ENCODE data around the gene POLR1C.
A peak's percentile ranks its signal among the peaks of the same experiment; 100 is the strongest.
"Not testable (repeated sequence)": the region's sequence is repeated elsewhere in the genome, so short reads cannot be mapped to it uniquely, and the experiment has no call there.

The POLR1C gene, protein sequence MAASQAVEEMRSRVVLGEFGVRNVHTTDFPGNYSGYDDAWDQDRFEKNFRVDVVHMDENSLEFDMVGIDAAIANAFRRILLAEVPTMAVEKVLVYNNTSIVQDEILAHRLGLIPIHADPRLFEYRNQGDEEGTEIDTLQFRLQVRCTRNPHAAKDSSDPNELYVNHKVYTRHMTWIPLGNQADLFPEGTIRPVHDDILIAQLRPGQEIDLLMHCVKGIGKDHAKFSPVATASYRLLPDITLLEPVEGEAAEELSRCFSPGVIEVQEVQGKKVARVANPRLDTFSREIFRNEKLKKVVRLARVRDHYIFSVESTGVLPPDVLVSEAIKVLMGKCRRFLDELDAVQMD

DNA sequence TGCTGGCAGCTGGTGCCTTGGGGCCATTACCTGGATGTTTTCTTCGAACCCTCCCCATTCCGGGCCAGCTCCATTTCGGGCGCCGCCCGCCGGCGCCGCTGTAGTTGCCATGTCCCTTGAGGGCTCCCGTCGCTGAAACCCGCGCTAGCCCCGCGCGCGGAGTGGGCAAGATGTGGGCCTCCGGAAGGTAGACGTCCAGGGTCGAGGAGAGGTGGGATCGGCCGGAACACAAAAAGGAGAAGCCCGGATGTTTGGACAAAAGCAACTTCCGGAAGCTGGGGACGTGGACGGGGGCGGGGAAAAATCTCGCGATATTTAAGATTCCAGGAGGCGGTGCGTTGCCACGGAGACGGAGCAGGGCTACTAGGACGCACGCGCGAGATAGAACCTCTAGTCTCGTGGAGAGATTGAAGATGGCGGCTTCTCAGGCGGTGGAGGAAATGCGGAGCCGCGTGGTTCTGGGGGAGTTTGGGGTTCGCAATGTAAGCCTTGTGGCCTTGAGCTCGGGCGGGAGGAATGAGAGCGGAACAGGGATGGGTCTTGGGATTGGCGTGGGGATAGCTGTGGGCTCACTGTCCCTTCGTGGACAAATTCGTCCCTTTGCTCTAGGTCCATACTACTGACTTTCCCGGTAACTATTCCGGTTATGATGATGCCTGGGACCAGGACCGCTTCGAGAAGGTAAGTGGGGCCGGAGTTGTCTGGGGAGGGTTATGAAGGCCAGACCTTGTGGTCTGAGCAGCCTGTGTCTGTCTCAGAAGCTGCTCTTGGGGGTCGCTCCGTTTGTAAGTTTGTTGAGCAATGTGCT is at the start of gene POLR1C, which contains the start of gene YIPF3:
POLR1C (plus strand) TSS at position 393 of the 808 bp plus-strand sequence; CDS start at position 414, 21 bp downstream.
YIPF3 (minus strand) TSS at position 230 of the 808 bp plus-strand sequence; CDS start at position 111, 119 bp downstream.
- peak; percentile 100 for DNase-seq (ENCODE audit: low spot score)

DNA sequence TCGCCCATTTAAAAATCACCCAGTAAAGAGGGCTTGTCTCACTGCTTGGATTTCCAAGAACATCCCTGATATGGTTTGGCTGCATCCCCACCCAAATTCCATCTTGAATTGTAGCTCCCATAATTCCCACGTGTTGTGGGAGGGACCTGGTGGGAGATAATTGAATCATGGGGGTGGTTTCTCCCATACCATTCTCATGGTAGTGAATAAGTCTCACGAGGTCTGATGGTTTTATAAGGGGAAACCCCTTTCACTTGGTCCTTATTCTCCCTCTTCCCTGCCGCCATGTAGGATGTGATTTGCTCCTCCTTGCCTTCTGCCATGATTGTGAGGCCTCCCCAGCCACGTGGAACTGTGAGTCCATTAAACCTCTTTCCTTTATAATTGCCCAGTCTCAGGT is 49.6 kb upstream of the POLR1C start:
- not testable (repeated sequence) for DNase-seq (ENCODE audit: low spot score)

DNA sequence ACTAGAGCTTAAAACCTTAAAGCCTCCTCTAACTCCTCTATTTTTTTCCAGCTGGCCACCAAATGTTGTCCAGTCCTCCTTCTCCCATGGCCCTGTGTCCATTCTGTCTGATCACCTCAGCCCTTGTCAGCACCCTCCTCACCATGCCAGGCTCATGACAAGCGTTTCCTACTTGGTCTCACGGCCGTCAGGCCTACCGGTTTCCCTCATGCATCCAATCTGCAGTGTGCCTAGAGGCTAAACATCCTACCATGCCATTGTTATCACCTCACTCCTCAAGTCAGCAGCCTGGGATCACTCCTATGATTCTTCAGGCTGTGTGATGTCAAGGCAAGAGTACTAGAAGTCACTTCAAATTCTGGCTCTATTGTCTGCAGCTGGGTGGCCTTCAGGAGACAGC is 49.1 kb upstream of the POLR1C start:
- no peak for DNase-seq (ENCODE audit: low spot score)

DNA sequence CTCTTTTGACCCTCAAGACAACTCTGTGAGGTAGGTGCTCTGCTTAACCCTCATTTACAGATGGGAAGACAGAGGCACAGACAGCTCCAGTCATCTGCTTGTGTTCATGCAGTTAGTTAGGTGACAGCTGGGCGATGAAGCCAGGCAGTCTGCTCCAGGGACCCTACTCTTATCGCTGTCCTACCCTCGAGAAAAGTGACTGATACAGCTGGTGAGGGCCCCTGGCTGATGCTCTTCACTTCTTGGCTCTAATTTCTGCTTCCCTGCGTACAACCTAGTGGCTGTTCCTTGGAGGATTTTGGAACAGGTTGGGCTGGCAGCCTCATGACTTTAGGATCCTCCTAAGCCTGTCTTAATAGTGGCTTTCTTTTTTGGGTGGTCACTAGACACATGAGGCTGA is 48.6 kb upstream of the POLR1C start:
- DNase-seq (ENCODE audit: low spot score): no peak

DNA sequence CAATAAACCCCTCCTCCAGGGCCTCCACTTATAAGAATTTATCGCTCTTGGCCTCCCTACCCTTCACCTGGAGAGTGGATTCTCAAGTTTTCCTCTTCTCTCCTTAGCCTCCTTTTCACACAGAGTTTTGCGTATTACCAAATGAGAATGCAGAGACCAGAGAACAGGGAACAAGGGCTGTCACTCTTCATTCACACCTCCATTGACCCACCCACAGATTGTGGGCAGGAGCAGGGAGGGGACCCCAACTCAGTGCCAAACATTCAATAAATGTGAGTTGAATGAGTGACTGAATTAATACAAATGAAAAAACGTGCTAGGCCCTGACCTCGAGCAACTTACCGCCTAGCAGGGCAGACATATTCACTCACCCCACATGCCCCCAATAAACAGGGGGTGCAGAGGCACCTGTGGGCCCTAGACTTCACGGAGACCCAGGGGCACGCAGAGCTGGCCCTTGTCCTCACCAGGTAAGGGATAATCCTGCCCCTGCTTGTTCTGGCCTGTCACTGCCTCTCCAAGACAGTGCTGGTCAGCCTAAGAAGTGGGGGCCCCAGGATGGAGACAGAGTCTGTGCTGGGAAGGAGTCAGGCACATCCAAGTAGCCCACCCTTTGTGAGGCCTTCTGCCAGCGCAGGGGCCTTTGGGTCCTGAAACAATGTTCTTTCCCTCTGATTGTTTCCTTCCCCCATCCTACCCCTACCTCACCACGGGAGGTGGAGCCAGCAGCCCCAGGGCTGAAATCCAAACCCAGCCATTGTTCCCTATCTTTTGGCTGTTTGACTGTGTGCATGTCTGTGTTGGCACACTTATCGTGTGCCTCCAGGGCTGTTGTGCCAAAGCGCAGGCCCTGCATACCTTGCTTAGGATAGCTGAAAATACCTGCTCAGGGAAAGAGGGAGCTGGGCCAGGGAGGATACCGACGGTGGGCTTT is 47.9 kb upstream of the POLR1C start:
- no peak for DNase-seq (ENCODE audit: low spot score)

DNA sequence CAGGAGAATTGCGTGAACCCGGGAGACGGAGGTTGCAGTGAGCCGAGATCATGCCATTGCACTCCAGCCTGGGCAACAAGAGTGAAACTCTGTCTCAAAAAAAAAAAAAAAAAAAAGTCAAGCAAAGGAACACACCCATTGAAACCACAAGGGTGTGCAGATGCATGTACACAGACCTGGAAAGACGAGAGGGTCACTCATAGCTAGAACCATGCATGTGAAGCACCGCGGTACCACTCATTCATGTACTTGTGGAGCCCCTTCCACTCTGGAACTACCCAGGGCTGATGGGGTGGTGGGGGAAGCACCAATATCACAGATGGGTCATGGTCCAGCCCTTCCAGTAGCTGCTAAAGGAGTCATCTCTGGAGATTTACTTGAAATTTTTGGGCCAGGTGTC is 46.9 kb upstream of the POLR1C start:
- DNase-seq (ENCODE audit: low spot score): no peak

DNA sequence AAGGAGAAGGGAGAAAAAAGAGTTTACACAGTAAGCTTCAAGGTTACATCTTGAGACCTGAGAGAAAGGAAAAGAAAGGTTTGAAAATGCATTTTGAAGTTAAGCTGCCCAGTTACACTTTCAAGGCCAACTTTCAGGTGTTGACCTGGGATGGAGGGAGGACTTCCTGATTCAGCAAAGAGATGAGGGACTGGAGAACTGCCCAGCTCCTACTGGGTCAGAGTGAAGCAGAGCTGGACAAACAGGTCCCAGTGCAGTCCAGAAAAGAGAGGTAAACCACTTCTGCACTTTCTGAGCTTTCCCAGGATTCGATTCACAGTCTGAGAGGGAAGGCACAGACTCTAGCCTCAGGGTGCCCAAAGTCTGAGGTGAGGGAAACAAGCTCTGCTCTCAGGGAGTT is 45.5 kb upstream of the POLR1C start:
- no peak for DNase-seq (ENCODE audit: low spot score)

DNA sequence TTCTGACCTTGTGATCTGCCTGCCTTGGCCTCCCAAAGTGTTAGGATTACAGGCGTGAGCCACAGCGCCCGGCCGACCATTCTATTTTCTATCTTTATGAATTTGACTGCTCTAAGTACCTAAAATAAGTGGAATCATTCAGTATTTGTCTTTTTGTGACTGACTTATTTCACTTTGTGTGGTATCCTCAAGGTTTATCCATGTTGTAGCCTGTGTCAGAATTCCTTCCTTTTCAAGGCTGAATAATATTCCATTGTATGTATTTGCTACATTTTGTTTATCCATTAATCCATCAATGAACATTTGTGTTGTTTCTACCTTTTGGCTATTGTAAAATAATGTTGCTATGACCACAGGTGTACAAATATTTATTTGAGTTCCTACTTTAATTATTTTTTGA is 44.4 kb upstream of the POLR1C start:
- no peak for DNase-seq (ENCODE audit: low spot score)

DNA sequence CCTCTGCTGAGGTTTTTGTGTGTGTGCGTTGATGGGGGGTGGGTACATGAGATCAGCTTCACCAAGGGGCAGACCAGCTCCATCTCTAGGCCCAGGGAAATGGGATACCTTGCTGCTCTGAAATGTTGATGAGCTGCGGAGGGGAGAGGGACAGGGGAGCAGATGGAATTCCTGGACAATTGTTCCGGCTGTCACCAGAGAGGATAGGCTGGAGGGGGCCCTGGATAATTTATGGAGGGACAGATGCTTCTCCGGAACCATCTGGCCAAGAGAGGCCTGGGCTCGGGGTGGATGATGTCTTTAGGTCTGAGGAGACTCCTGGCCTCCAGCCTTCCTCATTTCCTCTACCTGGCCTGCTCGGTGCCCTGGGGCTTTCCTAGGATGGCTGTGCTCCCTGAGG is 41.4 kb upstream of the POLR1C start:
- DNase-seq (ENCODE audit: low spot score): no peak

DNA sequence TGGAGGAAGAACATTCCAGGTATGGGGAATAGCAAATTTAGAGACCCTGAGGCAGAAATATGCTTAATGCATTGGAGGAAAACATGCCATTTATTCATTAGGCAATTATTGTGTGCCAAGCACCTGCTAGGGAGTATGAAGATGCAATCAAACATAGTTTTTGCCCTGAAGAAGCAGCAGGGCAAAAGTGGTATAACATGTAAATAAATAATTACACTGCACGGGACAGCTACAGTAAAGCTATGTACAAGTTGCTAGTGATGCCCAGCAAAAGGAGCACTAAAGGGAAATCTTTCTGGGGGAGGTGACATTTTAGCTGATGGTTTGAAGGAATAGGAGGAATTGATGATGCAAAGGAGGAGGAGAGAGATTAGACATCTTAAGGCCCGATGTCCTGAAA is 40.1 kb upstream of the POLR1C start:
- DNase-seq (ENCODE audit: low spot score): no peak

DNA sequence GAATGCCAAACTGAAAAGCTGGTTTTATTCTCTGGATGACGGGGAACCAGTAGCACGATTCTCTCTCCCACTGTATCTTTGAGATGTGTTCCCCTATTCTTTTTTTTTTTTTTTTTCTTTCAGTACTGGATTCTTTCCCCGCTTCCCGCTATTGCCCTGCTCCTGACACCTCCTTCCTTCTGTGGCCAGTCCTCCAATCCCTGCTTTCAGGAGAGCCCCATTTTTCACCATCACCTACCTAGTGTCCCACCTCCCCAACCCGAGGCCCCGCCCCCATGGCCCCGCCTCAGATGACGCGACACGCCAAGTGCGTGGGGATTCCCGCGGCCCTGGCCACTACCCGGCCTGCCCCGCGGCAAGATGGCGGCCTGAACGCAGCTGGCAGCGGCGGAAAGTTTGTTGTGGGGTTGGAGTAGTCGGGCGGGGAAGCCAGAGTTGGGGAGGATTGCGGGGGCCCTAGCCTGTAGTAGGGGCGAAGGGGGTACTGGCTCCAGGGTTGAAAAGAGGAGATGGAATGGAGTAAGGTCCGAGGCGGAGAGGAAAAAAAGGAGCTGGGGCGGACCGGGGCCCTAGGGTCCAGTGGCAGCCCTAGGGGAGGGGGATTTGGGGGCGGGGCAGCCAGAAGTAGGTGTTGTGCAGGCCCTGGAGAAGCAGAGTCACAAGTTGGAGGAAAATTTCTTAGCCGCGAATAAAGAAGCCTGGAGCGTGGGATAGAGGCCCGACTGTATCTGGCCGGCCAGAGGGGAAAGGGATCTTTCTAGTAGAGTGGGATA is 39.5 kb upstream of the POLR1C start, which contains the start of gene TJAP1:
TJAP1 (plus strand) TSS at position 336 of the 773 bp plus-strand sequence. CDS start 21,432 bp downstream, outside the sequence.
- peak; percentile 98 for DNase-seq (ENCODE audit: low spot score)

DNA sequence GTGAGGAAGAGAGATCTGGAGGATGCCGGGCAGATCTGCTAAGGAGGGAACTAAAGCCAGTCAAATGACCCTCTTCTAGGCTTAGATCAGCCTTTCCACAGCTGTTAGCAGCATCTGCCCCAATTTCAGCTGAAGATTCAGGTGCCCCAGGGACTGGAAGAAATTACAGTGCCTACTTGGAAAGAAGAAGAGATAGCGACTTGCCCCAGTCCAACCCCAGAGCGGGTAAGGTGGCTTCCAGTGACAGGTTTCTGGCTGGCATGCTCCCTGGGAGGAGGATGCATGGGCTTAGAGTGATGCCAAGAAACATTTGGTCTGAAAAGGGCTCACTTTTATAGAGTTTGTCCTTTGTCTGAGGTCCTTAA is 38.9 kb upstream of the POLR1C start:
- no peak for DNase-seq (ENCODE audit: low spot score)

DNA sequence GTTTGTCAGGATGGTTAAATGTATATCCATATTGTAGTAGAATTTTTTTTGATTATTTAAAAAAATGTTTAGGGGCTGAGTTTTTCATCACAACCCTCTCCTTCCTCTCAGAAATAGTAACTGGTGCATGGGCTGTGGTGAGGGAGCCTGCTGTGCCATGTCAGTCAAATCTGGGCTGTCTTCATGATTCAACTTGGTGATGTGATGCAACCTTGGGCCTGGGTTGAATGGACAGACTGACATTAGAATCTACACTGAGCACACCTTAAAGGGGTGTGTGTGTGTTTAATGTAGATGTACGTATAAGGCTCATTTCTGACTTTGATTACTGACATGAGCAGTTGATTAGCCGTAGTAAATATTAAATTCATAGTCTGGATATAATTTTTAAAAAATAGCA is 35.8 kb upstream of the POLR1C start:
- no peak for DNase-seq (ENCODE audit: low spot score)

DNA sequence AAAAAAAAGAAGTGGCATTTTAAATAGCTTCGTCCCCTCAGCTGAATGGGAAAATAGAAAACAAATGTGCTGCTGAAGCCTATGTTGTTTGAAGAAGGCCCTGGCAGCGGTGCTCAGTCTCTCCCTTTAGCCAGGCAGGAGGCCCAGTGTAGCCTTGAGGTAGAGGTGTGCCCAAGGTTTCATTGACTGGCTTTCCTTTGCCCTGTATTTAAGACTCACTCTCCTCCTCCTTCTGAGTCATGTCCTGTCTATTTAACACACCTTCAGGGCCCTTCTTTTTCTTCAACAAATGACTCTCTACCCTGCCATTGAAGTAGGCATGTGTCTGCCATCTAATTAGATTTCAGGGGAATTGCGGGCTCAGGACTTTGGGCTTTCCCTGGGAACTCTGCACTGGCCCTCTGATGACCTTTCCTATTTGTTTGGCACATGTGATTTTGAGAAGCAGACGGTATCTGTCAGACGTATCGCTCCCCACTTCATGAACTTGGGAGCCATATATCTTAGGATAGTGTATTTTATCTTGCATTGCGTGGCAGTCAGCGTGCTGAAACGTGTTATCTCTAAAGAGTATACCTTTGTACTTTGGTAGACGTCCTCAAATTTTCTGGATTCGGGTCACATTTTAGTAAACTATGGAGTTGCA is 35.2 kb upstream of the POLR1C start:
- DNase-seq (ENCODE audit: low spot score): no peak

DNA sequence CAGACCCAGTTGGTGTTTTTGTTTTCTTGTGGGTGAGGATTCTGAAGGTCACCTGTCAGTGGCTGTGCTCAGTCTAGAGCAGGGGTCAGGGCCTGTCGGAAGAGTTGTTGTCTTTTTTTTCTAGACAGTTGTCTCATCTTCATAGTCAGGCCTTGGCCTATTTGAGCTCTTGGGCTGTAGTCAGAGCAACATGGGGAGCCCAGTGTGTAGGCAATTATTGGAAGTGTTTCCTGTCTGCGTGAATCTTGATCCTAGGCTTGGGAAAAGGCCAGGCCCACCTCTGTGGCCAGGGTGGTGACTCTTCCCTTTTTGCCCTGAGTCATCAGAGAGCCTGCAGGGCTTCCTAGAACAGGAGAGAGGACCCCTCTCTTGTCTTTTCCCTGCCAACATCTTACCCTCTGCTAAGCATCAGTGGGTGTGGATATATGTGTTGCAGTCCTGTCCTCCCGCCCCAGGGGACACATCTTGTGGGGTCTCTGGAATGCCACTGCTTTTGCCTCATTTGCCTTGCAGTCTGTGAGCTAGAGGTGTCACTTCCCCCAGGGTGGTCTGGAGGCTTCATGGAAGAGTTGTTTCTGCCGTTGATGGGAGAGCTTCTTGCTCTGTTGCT is 28.1 kb upstream of the POLR1C start:
- peak; percentile 28 for DNase-seq (ENCODE audit: low spot score)

DNA sequence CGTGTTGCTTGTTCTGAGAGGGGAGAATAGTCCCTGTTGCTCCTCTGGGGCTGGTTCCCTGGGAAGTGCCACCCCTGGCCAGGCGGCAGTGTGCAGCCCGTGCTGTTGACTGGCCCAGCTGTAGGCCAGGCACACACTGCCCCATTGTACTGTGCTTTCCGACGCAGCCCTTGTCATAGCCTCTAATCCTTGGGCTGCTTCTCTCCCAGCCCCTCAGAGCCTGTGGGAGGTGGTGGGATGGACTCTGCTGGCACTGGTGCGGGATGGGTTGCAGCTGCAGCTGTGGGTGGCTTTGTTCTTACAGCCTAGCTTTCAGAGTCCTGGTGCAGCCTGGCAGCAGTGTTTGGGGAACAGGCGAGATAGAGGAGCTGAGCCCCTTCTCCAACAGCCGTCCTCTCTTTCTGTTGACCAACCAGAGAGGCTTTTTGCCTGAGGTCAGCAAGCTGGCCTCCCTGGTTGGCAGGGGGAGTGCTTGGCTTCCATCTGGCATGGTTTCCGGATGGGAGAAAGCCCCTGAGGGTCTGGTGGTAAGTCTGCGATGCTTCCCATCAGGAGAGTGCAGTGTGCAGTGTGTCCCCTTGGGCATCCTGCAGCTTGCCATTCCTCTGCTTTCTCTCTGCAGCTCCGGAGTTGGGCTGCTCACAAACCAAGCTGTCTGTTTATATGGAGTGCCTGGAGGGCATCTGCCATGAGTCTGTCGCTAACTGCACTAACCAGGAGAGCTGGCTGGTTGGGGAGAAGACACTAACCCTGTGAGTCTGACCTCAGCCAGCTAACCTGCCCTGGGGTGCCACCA is 27.4 kb upstream of the POLR1C start:
- no peak for DNase-seq (ENCODE audit: low spot score)

DNA sequence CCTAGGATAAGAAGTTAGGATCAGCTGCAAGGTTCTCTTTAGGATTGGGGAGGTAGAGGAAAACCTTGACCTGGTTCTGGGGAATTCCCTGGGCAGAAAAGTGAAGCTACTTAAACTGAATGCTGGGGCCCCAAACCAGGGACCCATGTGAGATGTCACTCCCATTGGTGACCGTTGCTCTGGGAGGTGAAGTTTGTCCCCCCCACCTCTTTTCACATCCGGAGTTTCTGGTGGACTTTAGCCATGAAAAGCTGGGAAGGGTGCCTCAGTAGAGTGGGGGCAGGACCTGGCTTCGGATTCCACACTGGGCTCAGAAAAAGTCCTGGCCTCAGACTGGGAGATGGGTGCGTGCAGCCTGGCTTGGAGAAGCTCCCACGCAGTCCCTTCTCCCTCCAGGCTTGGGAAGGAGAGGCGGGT is 26.4 kb upstream of the POLR1C start:
- no peak for DNase-seq (ENCODE audit: low spot score)

DNA sequence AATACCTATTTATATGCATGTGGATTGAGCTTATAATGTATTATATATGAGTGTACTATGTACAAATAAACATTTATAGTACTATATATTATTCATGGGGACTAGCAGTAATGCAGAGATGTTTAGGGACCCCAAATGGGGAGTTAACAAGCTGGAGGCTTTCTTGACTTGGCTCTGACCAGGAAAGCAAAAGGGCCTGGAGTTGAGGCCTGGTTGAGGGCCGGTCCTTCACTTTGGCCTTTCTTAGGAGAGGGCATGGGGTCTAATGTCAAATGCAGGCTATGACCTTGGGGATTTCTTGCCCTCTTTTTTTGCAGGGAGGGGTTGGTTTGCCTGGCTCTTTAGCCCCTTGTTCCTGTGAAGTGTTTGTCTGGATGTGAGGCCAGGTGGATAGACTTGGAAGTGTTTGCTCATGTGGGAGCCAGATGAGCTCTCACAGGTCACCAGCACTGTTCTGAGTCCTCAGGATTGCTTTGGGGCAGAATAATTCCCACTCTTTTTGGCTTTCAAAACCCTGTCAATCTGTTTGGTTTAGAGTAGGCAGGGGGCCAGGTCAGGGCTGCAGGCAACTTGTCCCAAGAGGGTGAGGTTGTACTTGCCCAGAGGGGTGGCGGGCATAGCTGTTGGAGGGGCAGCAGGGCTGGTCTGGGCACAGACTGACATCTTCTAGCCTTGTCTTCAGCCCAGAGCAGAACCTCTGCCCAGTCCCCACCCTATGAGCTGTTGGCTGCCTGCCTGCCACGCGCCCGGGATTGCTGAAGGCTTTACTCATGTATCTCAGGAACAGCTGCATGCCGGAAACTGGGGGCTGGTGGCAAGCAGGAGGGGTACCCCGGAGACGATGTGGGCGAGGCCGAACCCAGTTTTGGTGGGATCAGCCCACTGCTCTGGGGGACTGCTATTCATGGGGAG is 24.9 kb upstream of the POLR1C start:
- DNase-seq (ENCODE audit: low spot score): peak; percentile 92

Measured in AG20443 (cell line).